ENCODE data around the gene RIMS1. TPM values are rescaled to one million over a fixed set of nuclear protein-coding genes. Genes with fewer than 3 reads are reported as not detected.

The RIMS1 gene
- total and polyA plus RNA-seq, 2 of the 13 experiments (the other 11 are each of a cell fraction or from before 2014, with no cell fraction given), result not detected

DNA sequence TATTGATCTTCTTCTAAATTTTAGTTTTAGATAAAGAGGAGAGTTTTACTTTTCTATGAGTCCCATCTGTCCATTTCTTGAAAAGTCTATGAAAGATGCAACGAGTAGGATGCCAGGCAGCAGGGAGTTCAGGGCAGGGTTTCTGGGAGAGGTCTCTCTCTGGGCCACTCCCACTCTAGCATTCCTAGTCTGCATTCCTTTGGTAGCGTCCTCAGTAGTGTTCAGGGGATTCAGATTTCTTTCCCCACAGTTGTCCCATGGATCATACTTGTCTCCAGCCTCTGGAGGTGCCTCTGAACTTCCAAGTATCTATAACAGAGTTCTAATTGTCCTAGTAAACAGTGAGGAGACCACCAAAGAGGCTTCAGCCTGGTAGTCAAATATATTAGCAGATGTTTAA lies 225.3 kb downstream of the RIMS1 start:
- Histone ChIP-seq H3K4me3 (replicated peaks in 1 of 3; ENCODE audit: insufficient read depth in 1 of 3, low read depth in 2 of 3, low read length in 3 of 3) (no peak overlapping the region), H3K4me2 (ENCODE audit: low read depth, low read length) (no peak overlapping the region), H2AFZ (ENCODE audit: low read length) (no peak overlapping the region), H3K79me2 (ENCODE audit: insufficient read depth, low read length) (no peaks in the 10 kb centered on the region), H4K20me1 (ENCODE audit: insufficient read depth, low read length) (no peaks in the 10 kb centered on the region), H3K36me3 (replicated peaks in 1 of 2; ENCODE audit: control insufficient read depth in 1 of 2, insufficient read depth in 2 of 2, low read length in 2 of 2) (no peaks in the 10 kb centered on the region), H3K4me1 (ENCODE audit: insufficient read depth, low read length) (no peaks in the 10 kb centered on the region), H3K9me3 (ENCODE audit: low read length) (no peaks in the 10 kb centered on the region), H3K27me3 (ENCODE audit: control insufficient read depth in 1 of 2, insufficient read depth in 2 of 2, low read length in 2 of 2) (no peaks in the 10 kb centered on the region), H3K27ac (ENCODE audit: extremely low read length, insufficient read depth, low read length) (no peak overlapping the region), H3K9ac (ENCODE audit: insufficient read depth, low read depth, low read length) (no peak overlapping the region)
- no TSS peak for BruUV-seq (replicated peaks)
- ATAC-seq, result no peak
- intact Hi-C loops (cut with micrococcal nuclease; ENCODE audit: unreplicated experiment) (no loop called here), in situ Hi-C loops (cut with HindIII; ENCODE audit: extremely low pct_ligation_motif_present, low pct_unique_long_range_greater_than_20kb) (no loop called here)
- ChIA-PET CTCF (ENCODE audit: low intra/inter-chr PET ratio, low total read pairs) (no interaction called here), POLR2A (no interaction called here)
- no peak for TF ChIP-seq ZNF781 (CRISPR knock-in tag; IDR thresholded peaks at IDR 0.05; ENCODE audit: borderline replicate concordance, not compliant biosample characterization)
- TF ChIP-seq, protein P1, sequence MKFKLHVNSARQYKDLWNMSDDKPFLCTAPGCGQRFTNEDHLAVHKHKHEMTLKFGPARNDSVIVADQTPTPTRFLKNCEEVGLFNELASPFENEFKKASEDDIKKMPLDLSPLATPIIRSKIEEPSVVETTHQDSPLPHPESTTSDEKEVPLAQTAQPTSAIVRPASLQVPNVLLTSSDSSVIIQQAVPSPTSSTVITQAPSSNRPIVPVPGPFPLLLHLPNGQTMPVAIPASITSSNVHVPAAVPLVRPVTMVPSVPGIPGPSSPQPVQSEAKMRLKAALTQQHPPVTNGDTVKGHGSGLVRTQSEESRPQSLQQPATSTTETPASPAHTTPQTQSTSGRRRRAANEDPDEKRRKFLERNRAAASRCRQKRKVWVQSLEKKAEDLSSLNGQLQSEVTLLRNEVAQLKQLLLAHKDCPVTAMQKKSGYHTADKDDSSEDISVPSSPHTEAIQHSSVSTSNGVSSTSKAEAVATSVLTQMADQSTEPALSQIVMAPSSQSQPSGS (CRISPR knock-in tag; IDR thresholded peaks at IDR 0.05), result no peak
- no peak for TF ChIP-seq ZSCAN25 (CRISPR knock-in tag; IDR thresholded peaks at IDR 0.05)
- DNase-seq (ENCODE audit: low spot score), result no peak
- no peak for FAIRE-seq
- 2% methylated on average over 2 of the region's 2 CpGs for WGBS (ENCODE audit: low lambda C conversion rate)

DNA sequence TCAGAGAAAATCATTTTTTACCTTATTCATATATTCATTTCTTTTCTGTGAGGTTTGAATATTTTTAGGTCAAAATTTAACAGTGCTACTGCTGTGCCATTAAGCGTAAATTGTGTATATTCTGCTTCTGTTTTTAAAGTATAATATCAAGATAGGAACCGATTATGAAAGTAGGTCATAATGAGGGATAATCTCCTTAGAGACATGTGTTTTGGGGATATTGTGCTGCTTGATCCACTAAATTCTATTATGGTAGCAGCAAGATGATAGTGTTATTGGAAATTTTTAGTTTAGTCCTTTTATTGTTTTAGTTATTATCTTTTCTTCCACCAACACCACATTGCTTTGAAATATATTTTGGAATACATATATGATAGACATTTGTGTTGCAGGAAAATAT lies 244.0 kb downstream of the RIMS1 start:
- Histone ChIP-seq H3K4me3 (replicated peaks in 1 of 3; ENCODE audit: insufficient read depth in 1 of 3, low read depth in 2 of 3, low read length in 3 of 3) (no peak overlapping the region), H3K9me3 (ENCODE audit: low read length) (no peaks in the 10 kb centered on the region), H3K79me2 (ENCODE audit: insufficient read depth, low read length) (no peaks in the 10 kb centered on the region), H3K36me3 (replicated peaks in 1 of 2; ENCODE audit: control insufficient read depth in 1 of 2, insufficient read depth in 2 of 2, low read length in 2 of 2) (no peaks in the 10 kb centered on the region), H4K20me1 (ENCODE audit: insufficient read depth, low read length) (no peaks in the 10 kb centered on the region), H3K4me1 (ENCODE audit: insufficient read depth, low read length) (no peaks in the 10 kb centered on the region), H2AFZ (ENCODE audit: low read length) (no peak overlapping the region), H3K27ac (ENCODE audit: extremely low read length, insufficient read depth, low read length) (no peak overlapping the region), H3K4me2 (ENCODE audit: low read depth, low read length) (no peak overlapping the region), H3K9ac (ENCODE audit: insufficient read depth, low read depth, low read length) (no peak overlapping the region), H3K27me3 (ENCODE audit: control insufficient read depth in 1 of 2, insufficient read depth in 2 of 2, low read length in 2 of 2) (no peaks in the 10 kb centered on the region)
- no peak for DNase-seq (ENCODE audit: low spot score)
- CTCF ChIA-PET (ENCODE audit: low intra/inter-chr PET ratio, low total read pairs), result no interaction called here
- intact Hi-C loops (cut with micrococcal nuclease; ENCODE audit: unreplicated experiment), result no loop called here
- ATAC-seq, result no peak
- 0% methylated on average over 2 of the region's 2 CpGs for WGBS (ENCODE audit: low lambda C conversion rate)
- no TSS peak for BruUV-seq (replicated peaks)
- in situ Hi-C loops (cut with HindIII; ENCODE audit: extremely low pct_ligation_motif_present, low pct_unique_long_range_greater_than_20kb), result no loop called here
- POLR2A ChIA-PET, result no interaction called here
- FAIRE-seq, result no peak
- TF ChIP-seq, protein P2, sequence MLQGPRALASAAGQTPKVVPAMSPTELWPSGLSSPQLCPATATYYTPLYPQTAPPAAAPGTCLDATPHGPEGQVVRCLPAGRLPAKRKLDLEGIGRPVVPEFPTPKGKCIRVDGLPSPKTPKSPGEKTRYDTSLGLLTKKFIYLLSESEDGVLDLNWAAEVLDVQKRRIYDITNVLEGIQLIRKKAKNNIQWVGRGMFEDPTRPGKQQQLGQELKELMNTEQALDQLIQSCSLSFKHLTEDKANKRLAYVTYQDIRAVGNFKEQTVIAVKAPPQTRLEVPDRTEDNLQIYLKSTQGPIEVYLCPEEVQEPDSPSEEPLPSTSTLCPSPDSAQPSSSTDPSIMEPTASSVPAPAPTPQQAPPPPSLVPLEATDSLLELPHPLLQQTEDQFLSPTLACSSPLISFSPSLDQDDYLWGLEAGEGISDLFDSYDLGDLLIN (CRISPR knock-in tag; IDR thresholded peaks at IDR 0.05; ENCODE audit: borderline replicate concordance), result no peak
- no peak for TF ChIP-seq TEAD2 (CRISPR knock-in tag; IDR thresholded peaks at IDR 0.05)
- TF ChIP-seq ZNF83 (CRISPR knock-in tag; IDR thresholded peaks at IDR 0.05; ENCODE audit: borderline replicate concordance), result no peak
- no peak for TF ChIP-seq WIZ (CRISPR knock-in tag; IDR thresholded peaks at IDR 0.05)
- no peak for TF ChIP-seq ZNF501 (CRISPR knock-in tag; IDR thresholded peaks at IDR 0.05)
- TF ChIP-seq, protein P3, sequence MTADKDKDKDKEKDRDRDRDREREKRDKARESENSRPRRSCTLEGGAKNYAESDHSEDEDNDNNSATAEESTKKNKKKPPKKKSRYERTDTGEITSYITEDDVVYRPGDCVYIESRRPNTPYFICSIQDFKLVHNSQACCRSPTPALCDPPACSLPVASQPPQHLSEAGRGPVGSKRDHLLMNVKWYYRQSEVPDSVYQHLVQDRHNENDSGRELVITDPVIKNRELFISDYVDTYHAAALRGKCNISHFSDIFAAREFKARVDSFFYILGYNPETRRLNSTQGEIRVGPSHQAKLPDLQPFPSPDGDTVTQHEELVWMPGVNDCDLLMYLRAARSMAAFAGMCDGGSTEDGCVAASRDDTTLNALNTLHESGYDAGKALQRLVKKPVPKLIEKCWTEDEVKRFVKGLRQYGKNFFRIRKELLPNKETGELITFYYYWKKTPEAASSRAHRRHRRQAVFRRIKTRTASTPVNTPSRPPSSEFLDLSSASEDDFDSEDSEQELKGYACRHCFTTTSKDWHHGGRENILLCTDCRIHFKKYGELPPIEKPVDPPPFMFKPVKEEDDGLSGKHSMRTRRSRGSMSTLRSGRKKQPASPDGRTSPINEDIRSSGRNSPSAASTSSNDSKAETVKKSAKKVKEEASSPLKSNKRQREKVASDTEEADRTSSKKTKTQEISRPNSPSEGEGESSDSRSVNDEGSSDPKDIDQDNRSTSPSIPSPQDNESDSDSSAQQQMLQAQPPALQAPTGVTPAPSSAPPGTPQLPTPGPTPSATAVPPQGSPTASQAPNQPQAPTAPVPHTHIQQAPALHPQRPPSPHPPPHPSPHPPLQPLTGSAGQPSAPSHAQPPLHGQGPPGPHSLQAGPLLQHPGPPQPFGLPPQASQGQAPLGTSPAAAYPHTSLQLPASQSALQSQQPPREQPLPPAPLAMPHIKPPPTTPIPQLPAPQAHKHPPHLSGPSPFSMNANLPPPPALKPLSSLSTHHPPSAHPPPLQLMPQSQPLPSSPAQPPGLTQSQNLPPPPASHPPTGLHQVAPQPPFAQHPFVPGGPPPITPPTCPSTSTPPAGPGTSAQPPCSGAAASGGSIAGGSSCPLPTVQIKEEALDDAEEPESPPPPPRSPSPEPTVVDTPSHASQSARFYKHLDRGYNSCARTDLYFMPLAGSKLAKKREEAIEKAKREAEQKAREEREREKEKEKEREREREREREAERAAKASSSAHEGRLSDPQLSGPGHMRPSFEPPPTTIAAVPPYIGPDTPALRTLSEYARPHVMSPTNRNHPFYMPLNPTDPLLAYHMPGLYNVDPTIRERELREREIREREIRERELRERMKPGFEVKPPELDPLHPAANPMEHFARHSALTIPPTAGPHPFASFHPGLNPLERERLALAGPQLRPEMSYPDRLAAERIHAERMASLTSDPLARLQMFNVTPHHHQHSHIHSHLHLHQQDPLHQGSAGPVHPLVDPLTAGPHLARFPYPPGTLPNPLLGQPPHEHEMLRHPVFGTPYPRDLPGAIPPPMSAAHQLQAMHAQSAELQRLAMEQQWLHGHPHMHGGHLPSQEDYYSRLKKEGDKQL (CRISPR knock-in tag; IDR thresholded peaks at IDR 0.05; ENCODE audit: low read depth), result no peak
- TF ChIP-seq HHEX (CRISPR knock-in tag; IDR thresholded peaks at IDR 0.05), result no peak
- TF ChIP-seq ZNF256 (CRISPR knock-in tag; conservative IDR thresholded peaks at IDR 0.05), result no peak
- TF ChIP-seq TARDBP (CRISPR knock-in tag; IDR thresholded peaks at IDR 0.05), result no peak

All from HepG2 (cell line).